ENCODE data around the gene TM2D1. TPM values are rescaled to one million over a fixed set of nuclear protein-coding genes. Genes with fewer than 3 reads are reported as not detected.
"Not testable (repeated sequence)": the region's sequence is repeated elsewhere in the genome, so short reads cannot be mapped to it uniquely, and the experiment has no call there.

The TM2D1 gene
- total RNA-seq, 4 donors from 2014 or later: 47.3 to 76.8 (median 49.5) TPM

DNA sequence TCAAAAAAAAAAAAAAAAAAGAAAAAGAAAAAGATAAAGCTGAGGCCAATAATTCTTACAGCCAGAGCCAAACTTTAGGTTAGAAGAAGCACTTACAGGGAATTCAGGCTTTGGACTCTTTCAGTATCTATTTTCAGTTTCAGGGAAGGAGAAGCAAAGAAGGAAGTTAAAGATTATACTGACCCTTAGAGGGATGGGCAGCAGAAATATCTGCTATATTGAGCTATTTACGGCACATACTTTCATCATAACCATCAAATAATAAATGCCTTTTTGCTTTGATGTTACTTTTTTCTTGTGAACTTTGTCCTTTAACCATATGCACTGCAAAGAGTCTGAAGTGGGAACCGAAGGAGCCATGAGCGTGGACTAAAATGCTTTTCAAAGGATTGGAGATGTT, 42.0 kb downstream of the TM2D1 start:
- ATAC-seq (ENCODE audit: low FRiP score) (no peak), DNase-seq (ENCODE audit: low spot score) (no peak)
- TF ChIP-seq, protein P1, sequence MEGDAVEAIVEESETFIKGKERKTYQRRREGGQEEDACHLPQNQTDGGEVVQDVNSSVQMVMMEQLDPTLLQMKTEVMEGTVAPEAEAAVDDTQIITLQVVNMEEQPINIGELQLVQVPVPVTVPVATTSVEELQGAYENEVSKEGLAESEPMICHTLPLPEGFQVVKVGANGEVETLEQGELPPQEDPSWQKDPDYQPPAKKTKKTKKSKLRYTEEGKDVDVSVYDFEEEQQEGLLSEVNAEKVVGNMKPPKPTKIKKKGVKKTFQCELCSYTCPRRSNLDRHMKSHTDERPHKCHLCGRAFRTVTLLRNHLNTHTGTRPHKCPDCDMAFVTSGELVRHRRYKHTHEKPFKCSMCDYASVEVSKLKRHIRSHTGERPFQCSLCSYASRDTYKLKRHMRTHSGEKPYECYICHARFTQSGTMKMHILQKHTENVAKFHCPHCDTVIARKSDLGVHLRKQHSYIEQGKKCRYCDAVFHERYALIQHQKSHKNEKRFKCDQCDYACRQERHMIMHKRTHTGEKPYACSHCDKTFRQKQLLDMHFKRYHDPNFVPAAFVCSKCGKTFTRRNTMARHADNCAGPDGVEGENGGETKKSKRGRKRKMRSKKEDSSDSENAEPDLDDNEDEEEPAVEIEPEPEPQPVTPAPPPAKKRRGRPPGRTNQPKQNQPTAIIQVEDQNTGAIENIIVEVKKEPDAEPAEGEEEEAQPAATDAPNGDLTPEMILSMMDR (IDR thresholded peaks at IDR 0.05): no peak

DNA sequence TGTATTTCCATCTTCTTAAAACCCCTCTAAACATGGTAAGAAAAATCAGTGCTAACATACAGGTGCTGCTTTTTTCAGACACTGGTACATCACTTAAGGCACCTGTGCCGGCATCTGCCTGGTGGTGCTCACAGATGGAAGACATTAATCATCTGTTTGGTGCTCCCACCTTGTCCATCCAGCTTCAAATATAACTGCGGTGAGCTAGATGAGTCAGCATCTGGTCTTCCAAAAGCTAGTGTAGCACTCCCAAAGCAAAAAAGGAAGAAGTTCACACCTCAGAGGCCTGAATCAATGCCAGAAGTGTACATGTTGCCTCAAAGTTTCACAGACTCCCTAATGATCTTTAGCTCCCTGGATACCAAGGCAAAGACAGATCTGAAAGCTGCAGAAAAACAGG, 44.4 kb downstream of the TM2D1 start:
- ATAC-seq (ENCODE audit: low FRiP score) (no peak), DNase-seq (ENCODE audit: low spot score) (no peak)
- TF ChIP-seq, protein P1 (IDR thresholded peaks at IDR 0.05): no peak

DNA sequence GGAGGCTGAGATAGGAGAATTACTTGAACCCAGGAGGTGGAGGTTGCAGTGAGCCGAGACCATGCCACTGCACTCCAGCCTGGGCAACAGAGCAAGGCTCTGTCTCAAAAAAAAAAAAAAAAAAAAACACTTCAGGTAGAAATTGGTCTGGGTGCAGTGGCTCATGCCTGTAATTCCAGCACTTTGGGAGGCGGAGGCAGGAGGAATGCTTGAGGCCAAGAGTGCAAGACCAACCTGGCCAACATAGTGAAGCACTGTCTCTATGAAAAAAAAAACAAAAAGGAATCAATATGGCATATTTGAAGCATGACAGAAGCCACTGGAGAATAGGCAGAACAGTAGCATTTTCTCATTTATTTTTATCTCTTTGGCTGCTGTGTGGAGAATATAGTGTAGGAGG, 48.1 kb downstream of the TM2D1 start:
- not testable (repeated sequence) for ATAC-seq (ENCODE audit: low FRiP score); DNase-seq (ENCODE audit: low spot score)

DNA sequence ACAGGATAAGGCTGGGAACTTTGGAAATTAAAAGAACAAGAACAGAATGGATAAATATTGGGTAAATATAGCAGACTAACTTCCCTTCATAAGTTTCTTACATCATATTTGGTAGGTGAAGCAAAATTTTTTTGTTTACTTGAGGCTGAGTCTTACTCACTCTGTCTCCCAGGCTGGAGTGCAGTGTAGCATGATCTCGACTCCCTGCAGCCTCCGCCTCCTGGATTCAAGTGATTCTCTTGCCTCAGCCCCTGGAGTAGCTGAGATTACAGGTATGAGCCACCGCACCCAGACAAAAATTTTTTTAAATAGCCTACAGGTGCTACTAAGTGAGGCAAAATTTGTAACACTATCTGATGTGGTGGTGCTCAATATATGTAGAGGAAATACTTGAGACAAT, 50.7 kb downstream of the TM2D1 start:
- TF ChIP-seq, protein P1 (IDR thresholded peaks at IDR 0.05): no peak
- ATAC-seq (ENCODE audit: low FRiP score): no peak
- DNase-seq (ENCODE audit: low spot score): no peak

DNA sequence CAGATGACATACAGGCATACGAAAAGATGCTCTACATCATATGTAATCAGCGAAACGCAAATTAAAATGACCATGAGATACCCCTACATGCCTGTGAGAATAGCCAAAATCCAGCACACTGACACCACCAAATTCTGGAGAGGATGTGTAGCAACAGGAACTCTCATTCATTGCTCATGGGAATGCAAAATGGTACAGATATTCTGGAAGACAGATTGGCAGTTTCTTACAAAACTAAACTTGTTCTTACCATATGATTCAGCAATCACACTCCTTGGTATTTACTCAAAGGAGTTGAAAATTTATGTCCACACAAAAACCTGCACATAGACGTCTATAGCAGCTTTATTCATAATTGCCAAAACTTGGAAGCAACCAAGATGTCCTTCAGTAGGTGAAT, 52.6 kb downstream of the TM2D1 start:
- ATAC-seq (ENCODE audit: low FRiP score): no peak
- DNase-seq (ENCODE audit: low spot score): no peak
- TF ChIP-seq, protein P1 (IDR thresholded peaks at IDR 0.05): no peak

DNA sequence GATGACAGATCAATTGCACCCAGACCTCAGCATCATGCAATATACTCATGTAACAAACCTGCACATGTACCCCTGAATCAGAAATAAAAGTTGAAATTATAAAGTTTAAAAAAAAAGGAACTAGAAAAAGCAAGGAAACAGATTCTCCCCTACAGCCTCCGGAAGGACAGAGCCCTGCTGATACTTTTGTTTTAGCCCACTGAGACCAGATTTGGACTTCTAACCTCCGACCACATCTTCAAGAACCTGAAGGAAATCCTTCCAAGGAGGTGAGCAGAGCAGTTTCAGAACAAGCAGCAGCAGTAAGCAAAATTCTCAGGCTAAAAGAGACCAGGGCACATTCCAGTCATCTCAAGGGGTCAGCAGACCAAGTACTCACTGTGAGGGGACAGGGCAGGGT, 54.5 kb downstream of the TM2D1 start:
- DNase-seq (ENCODE audit: low spot score): no peak
- TF ChIP-seq, protein P1 (IDR thresholded peaks at IDR 0.05): no peak
- no peak for ATAC-seq (ENCODE audit: low FRiP score)

DNA sequence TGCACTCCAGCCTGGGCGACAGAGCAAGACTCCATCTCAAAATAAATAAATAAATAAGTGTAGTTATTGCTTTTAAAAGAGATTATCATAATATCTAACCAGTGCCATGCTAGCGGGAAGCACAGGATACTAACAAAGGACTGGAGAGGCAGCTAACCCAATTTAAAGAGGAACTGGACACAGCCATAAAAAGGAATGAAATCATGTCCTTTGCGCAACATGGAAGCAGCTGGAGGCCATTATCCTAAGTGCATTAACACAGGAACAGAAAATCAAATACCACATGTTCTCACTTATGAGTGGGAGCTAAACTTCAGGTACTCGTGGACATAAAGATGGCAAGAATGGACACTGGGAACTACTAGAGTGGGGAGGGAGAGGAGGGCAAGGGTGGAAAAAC, 54.9 kb downstream of the TM2D1 start:
- DNase-seq (ENCODE audit: low spot score): no peak
- ATAC-seq (ENCODE audit: low FRiP score): no peak
- TF ChIP-seq, protein P1 (IDR thresholded peaks at IDR 0.05): no peak

DNA sequence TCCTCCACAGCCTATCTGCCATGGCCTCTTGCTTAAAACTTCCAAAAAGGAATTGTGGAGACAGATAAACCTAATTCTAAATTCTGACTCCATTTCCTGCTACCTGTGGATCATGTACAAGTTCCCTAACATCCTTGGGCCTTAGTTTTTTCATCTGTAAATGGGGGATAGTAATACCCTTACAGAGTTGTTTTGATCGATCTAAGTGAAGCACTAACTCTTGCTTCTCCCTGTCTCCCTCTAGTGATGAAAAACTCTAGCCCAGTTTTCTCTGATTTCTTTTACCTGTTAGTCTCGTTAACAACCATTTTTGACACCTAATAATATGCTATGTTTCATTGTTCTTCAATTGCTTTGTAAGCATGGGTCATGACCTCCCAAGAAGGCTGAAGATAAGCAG, 65.9 kb downstream of the TM2D1 start:
- TF ChIP-seq, protein P1 (IDR thresholded peaks at IDR 0.05): no peak
- ATAC-seq (ENCODE audit: low FRiP score) (no peak), DNase-seq (ENCODE audit: low spot score) (no peak)
